Activated naive CD4-positive, alpha-beta T cell treated with anti-CD3 and anti-CD28 coated beads for 36 hours (primary cell): ENCODE data around the gene KLHDC2. TPM values are rescaled to one million over a fixed set of nuclear protein-coding genes. Genes with fewer than 3 reads are reported as not detected.
"Not testable (repeated sequence)": the region's sequence is repeated elsewhere in the genome, so short reads cannot be mapped to it uniquely, and the experiment has no call there.

Experiments used
- CTCF ChIA-PET: fragments of 350-600 bp; sonication (Branson Sonifier 250); formaldehyde crosslinking; loops from one replicate; lab custom pipeline; 2021; ENCODE audit warnings: antibody characterized with exemption; lab: Charles Lee
- DNase-seq: peaks from one replicate; pipeline ENCODE4 v3.0.0-alpha.2; 2020
- H3K27ac Mint-ChIP-seq: one replicate; pipeline ENCODE4 v1.8.0; 2021; ENCODE audit warnings: mild to moderate bottlenecking, mixed read lengths
- H3K27me3 Mint-ChIP-seq: one replicate; pipeline ENCODE4 v1.8.0; 2021; ENCODE audit warnings: low read depth, mixed read lengths
- H3K36me3 Mint-ChIP-seq: one replicate; pipeline ENCODE4 v1.8.0; 2021; ENCODE audit warnings: low read depth, mixed read lengths
- H3K4me1 Mint-ChIP-seq: one replicate; pipeline ENCODE4 v1.8.0; 2021; ENCODE audit warnings: low read depth, mixed read lengths
- H3K4me3 Mint-ChIP-seq: one replicate; pipeline ENCODE4 v1.8.0; 2021; ENCODE audit warnings: mild to moderate bottlenecking, moderate library complexity, mixed read lengths
- H3K9me3 Mint-ChIP-seq: one replicate; pipeline ENCODE4 v1.8.0; 2021; ENCODE audit warnings: mixed read lengths
- intact Hi-C: fragments of 100-400 bp; cut with micrococcal nuclease; formaldehyde crosslinking; loops from one replicate; pipeline ENCODE4 v1.15.1; 2023
- total RNA-seq, 2 experiments: library from RNA; stranded (reverse); gene quantifications; one replicate each; pipeline ENCODE4 v1.2.3, GENCODE V29; 2021

The KLHDC2 gene
- total RNA-seq = 10 to 100 TPM; 24.3 to 25.0 TPM

- CTCF ChIA-PET = interaction anchor here (0.7 to 2.2 kb wide), 9 partner anchors 21 to 296 kb away, joined by 3 to 10 read pairs (median 5); partner anchors contain the start of genes KLHDC1, MGAT2 and RPL36AL
- no peaks in the 10 kb centered on the region for H3K27me3 Mint-ChIP-seq
Observed at GRCh38 chr14:49767571-49768300, at the start of gene KLHDC2. Gene KLHDC2 (plus strand): TSS chr14:49768153. CDS start chr14:49768469, 316 bp downstream.

GRCh38 chr14:49720744-49721143 lies 47.2 kb upstream of the KLHDC2 start:
- Mint-ChIP-seq H3K27ac (no peak overlapping the region), H3K9me3 (no peaks in the 10 kb centered on the region), H3K36me3 (peaks cover 19% of the 10 kb centered on the region), H3K4me3 (no peak overlapping the region), H3K4me1 (no peaks in the 10 kb centered on the region), H3K27me3 (no peaks in the 10 kb centered on the region)
- no peak for DNase-seq
- CTCF ChIA-PET = no interaction called here
- intact Hi-C loops = no loop called here

More at GRCh38 chr14:49767571-49768300, at the start of gene KLHDC2:
- intact Hi-C loops = loop anchor here (1.0 to 10.0 kb wide), 17 partner anchors 74 to 1475 kb away; partner anchors contain the start of genes CDKL1, DMAC2L, KLHDC1 and L2HGDH
- Mint-ChIP-seq H3K4me1 (peaks cover 34% of the 10 kb centered on the region), H3K27ac (peak within 1 kb of the TSS; percentile 99), H3K4me3 (peak within 1 kb of the TSS; percentile 94), H3K9me3 (no peaks in the 10 kb centered on the region), H3K36me3 (peaks cover 2% of the 10 kb centered on the region)
- DNase-seq = peak; percentile 91

- H3K4me3 Mint-ChIP-seq, intact Hi-C loops: not testable (repeated sequence)
- peaks cover 19% of the 10 kb centered on the region for H3K36me3 Mint-ChIP-seq
Observed at GRCh38 chr14:49721733-49722435, 46.1 kb upstream of the KLHDC2 start.

GRCh38 chr14:49727171-49727570 lies 40.8 kb upstream of the KLHDC2 start:
- Mint-ChIP-seq H3K9me3 (no peaks in the 10 kb centered on the region), H3K27me3 (no peaks in the 10 kb centered on the region), H3K4me1 (no peaks in the 10 kb centered on the region), H3K36me3 (peaks cover 3% of the 10 kb centered on the region), H3K4me3 (no peak overlapping the region), H3K27ac (no peak overlapping the region)
- CTCF ChIA-PET = interaction anchor here (0.6 kb wide), 1 partner anchor 9 kb away, joined by 3 read pairs; no protein-coding TSS in a partner anchor
- no peak for DNase-seq
- intact Hi-C loops = no loop called here

More at GRCh38 chr14:49721733-49722435, 46.1 kb upstream of the KLHDC2 start:
- H3K4me1 Mint-ChIP-seq, H3K9me3 Mint-ChIP-seq, H3K27ac Mint-ChIP-seq, H3K27me3 Mint-ChIP-seq, DNase-seq: not testable (repeated sequence)
- CTCF ChIA-PET = interaction anchor here (0.6 kb wide), 1 partner anchor 681 kb away, joined by 3 read pairs; no protein-coding TSS in a partner anchor

GRCh38 chr14:49732896-49733295 lies 35.1 kb upstream of the KLHDC2 start:
- Mint-ChIP-seq H3K27me3 (no peaks in the 10 kb centered on the region), H3K4me3 (no peak overlapping the region), H3K4me1 (no peaks in the 10 kb centered on the region), H3K36me3 (peaks cover 4% of the 10 kb centered on the region), H3K9me3 (no peaks in the 10 kb centered on the region), H3K27ac (no peak overlapping the region)
- CTCF ChIA-PET = interaction anchor here (0.6 to 0.7 kb wide), 2 partner anchors 22 to 90 kb away, joined by 3 to 4 read pairs; no protein-coding TSS in a partner anchor
- intact Hi-C loops = no loop called here
- no peak for DNase-seq

GRCh38 chr14:49733836-49734235 lies 34.1 kb upstream of the KLHDC2 start:
- Mint-ChIP-seq H3K9me3 (no peaks in the 10 kb centered on the region), H3K4me3 (no peak overlapping the region), H3K36me3 (peaks cover 4% of the 10 kb centered on the region), H3K4me1 (no peaks in the 10 kb centered on the region), H3K27me3 (no peaks in the 10 kb centered on the region), H3K27ac (no peak overlapping the region)
- no peak for DNase-seq
- intact Hi-C loops = no loop called here
- CTCF ChIA-PET = interaction anchor here (0.7 kb wide), 1 partner anchor 814 kb away, joined by 3 read pairs; no protein-coding TSS in a partner anchor

GRCh38 chr14:49735669-49736068 lies 32.3 kb upstream of the KLHDC2 start:
- CTCF ChIA-PET = interaction anchor here (0.6 to 1.2 kb wide), 3 partner anchors 10 to 459 kb away, joined by 3 read pairs; no protein-coding TSS in a partner anchor
- H3K4me3 Mint-ChIP-seq, H3K27ac Mint-ChIP-seq, intact Hi-C loops, H3K36me3 Mint-ChIP-seq, H3K27me3 Mint-ChIP-seq, H3K4me1 Mint-ChIP-seq, DNase-seq, H3K9me3 Mint-ChIP-seq: not testable (repeated sequence)

- Mint-ChIP-seq H3K4me1 (no peaks in the 10 kb centered on the region), H3K27ac (no peak overlapping the region), H3K27me3 (no peaks in the 10 kb centered on the region), H3K9me3 (no peaks in the 10 kb centered on the region), H3K36me3 (no peaks in the 10 kb centered on the region), H3K4me3 (no peak overlapping the region)
- DNase-seq = no peak
- CTCF ChIA-PET = no interaction called here
- intact Hi-C loops = no loop called here
Observed at GRCh38 chr14:49745191-49745590, 22.8 kb upstream of the KLHDC2 start.

- H3K9me3 Mint-ChIP-seq, H3K27ac Mint-ChIP-seq, DNase-seq, CTCF ChIA-PET, intact Hi-C loops, H3K4me3 Mint-ChIP-seq, H3K27me3 Mint-ChIP-seq, H3K36me3 Mint-ChIP-seq, H3K4me1 Mint-ChIP-seq: not testable (repeated sequence)
Observed at GRCh38 chr14:49746476-49746875, 21.5 kb upstream of the KLHDC2 start.

GRCh38 chr14:49754570-49755097 lies 13.3 kb upstream of the KLHDC2 start:
- no peaks in the 10 kb centered on the region for H3K9me3 Mint-ChIP-seq
- DNase-seq = no peak
- no peaks in the 10 kb centered on the region for H3K4me1 Mint-ChIP-seq
- CTCF ChIA-PET = no interaction called here
- H3K36me3 Mint-ChIP-seq = no peaks in the 10 kb centered on the region
- no peak overlapping the region for H3K27ac Mint-ChIP-seq
- no peaks in the 10 kb centered on the region for H3K27me3 Mint-ChIP-seq
- no peak overlapping the region for H3K4me3 Mint-ChIP-seq
- intact Hi-C loops = no loop called here

- H3K27me3 Mint-ChIP-seq = no peaks in the 10 kb centered on the region
Observed at GRCh38 chr14:49755378-49755777, 12.6 kb upstream of the KLHDC2 start.

More at GRCh38 chr14:49755378-49755777, 12.6 kb upstream of the KLHDC2 start:
- Mint-ChIP-seq H3K36me3 (no peaks in the 10 kb centered on the region), H3K4me1 (no peaks in the 10 kb centered on the region), H3K4me3 (no peak overlapping the region), H3K27ac (no peak overlapping the region), H3K9me3 (no peaks in the 10 kb centered on the region)
- no peak for DNase-seq
- intact Hi-C loops = no loop called here
- CTCF ChIA-PET = no interaction called here
